ENCODE data around the gene MACROD2. TPM values are rescaled to one million over a fixed set of nuclear protein-coding genes. Genes with fewer than 3 reads are reported as not detected.

The MACROD2 gene
- total RNA-seq, 1 experiment from 2014 or later = 1.4 TPM

DNA sequence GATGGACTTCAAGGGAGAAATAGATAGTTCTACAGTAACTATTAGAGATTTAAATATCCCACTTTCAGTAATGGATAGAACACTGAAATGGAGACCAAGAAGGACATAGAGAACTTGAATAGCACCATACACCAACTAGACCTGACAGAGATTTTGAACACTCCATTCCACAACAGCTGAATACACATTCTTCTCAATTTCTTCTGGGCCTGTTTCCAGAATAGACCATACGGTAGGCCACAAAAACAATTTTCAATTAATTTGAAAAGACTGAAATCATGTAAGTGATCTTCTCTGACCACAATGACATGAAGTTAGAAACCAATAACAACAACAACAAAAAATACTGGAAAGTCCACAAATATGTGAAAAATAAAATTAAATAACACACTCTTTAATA is 1321.2 kb downstream of the MACROD2 start:
- CTCF ChIA-PET = no interaction called here
- Histone ChIP-seq H3K36me3 (ENCODE audit: insufficient read depth, low read length, poor library complexity, severe bottlenecking) (no peaks in the 10 kb centered on the region), H3K27ac (ENCODE audit: low read depth, low read length, poor library complexity, severe bottlenecking) (no peak overlapping the region), H3K4me1 (ENCODE audit: insufficient read depth, low read length, poor library complexity, severe bottlenecking) (no peaks in the 10 kb centered on the region), H3K9me3 (ENCODE audit: low read depth, low read length, poor library complexity, severe bottlenecking) (peaks cover 11% of the 10 kb centered on the region), H3K4me3 (ENCODE audit: low read depth, low read length, poor library complexity, severe bottlenecking) (no peak overlapping the region), H3K27me3 (replicated peaks; ENCODE audit: insufficient read depth, low read depth, low read length, poor library complexity) (no peaks in the 10 kb centered on the region)
- intact Hi-C loops (cut with micrococcal nuclease; ENCODE audit: unreplicated experiment) = no loop called here
- TF ChIP-seq, protein P1, sequence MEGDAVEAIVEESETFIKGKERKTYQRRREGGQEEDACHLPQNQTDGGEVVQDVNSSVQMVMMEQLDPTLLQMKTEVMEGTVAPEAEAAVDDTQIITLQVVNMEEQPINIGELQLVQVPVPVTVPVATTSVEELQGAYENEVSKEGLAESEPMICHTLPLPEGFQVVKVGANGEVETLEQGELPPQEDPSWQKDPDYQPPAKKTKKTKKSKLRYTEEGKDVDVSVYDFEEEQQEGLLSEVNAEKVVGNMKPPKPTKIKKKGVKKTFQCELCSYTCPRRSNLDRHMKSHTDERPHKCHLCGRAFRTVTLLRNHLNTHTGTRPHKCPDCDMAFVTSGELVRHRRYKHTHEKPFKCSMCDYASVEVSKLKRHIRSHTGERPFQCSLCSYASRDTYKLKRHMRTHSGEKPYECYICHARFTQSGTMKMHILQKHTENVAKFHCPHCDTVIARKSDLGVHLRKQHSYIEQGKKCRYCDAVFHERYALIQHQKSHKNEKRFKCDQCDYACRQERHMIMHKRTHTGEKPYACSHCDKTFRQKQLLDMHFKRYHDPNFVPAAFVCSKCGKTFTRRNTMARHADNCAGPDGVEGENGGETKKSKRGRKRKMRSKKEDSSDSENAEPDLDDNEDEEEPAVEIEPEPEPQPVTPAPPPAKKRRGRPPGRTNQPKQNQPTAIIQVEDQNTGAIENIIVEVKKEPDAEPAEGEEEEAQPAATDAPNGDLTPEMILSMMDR (conservative IDR thresholded peaks at IDR 0.05; ENCODE audit: low read depth, low read length) = no peak
- no peak for TF ChIP-seq EZH2 (IDR thresholded peaks at IDR 0.05; ENCODE audit: borderline replicate concordance, low read depth, low read length, poor library complexity, severe bottlenecking)
- POLR2A ChIA-PET (ENCODE audit: low non-redundant PET) = no interaction called here
- no peak for DNase-seq (ENCODE audit: low spot score)
- BruUV-seq (replicated peaks) = no TSS peak

DNA sequence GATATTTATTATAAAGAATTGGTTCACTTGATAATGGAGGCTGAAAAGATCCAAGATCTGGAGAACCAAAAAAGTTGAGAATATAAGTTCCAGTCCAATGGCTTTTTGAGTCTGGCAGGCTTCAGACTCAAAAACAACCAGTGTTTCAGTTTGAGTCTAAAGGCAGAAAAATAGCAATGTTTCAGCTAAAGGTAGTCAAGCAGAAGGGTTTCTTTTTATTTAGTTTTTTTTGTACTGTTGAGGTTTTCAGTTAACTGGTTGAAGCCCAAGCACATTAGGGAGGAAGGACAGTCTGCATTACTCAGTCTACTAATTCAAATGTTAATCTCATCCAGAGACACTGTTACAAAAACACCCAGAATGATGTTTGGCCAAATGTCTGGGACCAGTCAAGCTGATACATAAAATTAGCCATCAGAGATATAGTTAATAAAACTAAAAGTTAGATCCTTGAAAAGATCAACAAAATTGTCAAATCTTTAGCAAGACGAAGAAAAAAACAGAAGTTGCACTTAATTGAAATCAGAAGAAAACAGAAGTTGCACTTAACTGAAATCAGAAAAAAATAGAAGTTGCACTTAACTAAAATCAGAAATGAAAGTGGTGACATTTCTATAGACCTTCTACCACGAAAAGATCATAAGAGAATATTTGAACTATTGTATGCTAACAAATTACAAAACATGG is 1322.4 kb downstream of the MACROD2 start:
- no peak for DNase-seq (ENCODE audit: low spot score)
- no peaks in the 10 kb centered on the region for H3K27me3 ChIP-seq (replicated peaks; ENCODE audit: insufficient read depth, low read depth, low read length, poor library complexity)
- TF ChIP-seq EZH2 (IDR thresholded peaks at IDR 0.05; ENCODE audit: borderline replicate concordance, low read depth, low read length, poor library complexity, severe bottlenecking) = no peak
- TF ChIP-seq, protein P1 (conservative IDR thresholded peaks at IDR 0.05; ENCODE audit: low read depth, low read length) = no peak
- BruUV-seq (replicated peaks) = no TSS peak
- ChIA-PET CTCF (no interaction called here), POLR2A (ENCODE audit: low non-redundant PET) (no interaction called here)
- no peak overlapping the region for H3K27ac ChIP-seq (ENCODE audit: low read depth, low read length, poor library complexity, severe bottlenecking)
- intact Hi-C loops (cut with micrococcal nuclease; ENCODE audit: unreplicated experiment) = no loop called here
- no peaks in the 10 kb centered on the region for H3K36me3 ChIP-seq (ENCODE audit: insufficient read depth, low read length, poor library complexity, severe bottlenecking)
- no peak overlapping the region for H3K4me3 ChIP-seq (ENCODE audit: low read depth, low read length, poor library complexity, severe bottlenecking)
- H3K9me3 ChIP-seq (ENCODE audit: low read depth, low read length, poor library complexity, severe bottlenecking) = peaks cover 11% of the 10 kb centered on the region
- H3K4me1 ChIP-seq (ENCODE audit: insufficient read depth, low read length, poor library complexity, severe bottlenecking) = no peaks in the 10 kb centered on the region

- H3K27me3 ChIP-seq (replicated peaks; ENCODE audit: insufficient read depth, low read depth, low read length, poor library complexity) = no peaks in the 10 kb centered on the region
- no TSS peak for BruUV-seq (replicated peaks)
- TF ChIP-seq, protein P1 (conservative IDR thresholded peaks at IDR 0.05; ENCODE audit: low read depth, low read length) = no peak
- no peak for TF ChIP-seq EZH2 (IDR thresholded peaks at IDR 0.05; ENCODE audit: borderline replicate concordance, low read depth, low read length, poor library complexity, severe bottlenecking)
- H3K4me1 ChIP-seq (ENCODE audit: insufficient read depth, low read length, poor library complexity, severe bottlenecking) = no peaks in the 10 kb centered on the region
- no peak for DNase-seq (ENCODE audit: low spot score)
- H3K4me3 ChIP-seq (ENCODE audit: low read depth, low read length, poor library complexity, severe bottlenecking) = no peak overlapping the region
- H3K27ac ChIP-seq (ENCODE audit: low read depth, low read length, poor library complexity, severe bottlenecking) = no peak overlapping the region
- no peaks in the 10 kb centered on the region for H3K36me3 ChIP-seq (ENCODE audit: insufficient read depth, low read length, poor library complexity, severe bottlenecking)
- POLR2A ChIA-PET (ENCODE audit: low non-redundant PET) = no interaction called here
- intact Hi-C loops (cut with micrococcal nuclease; ENCODE audit: unreplicated experiment) = no loop called here
- CTCF ChIA-PET = no interaction called here
- peaks cover 11% of the 10 kb centered on the region for H3K9me3 ChIP-seq (ENCODE audit: low read depth, low read length, poor library complexity, severe bottlenecking)
Measured at GRCh38 chr20:15318682-15319081, 1323.4 kb downstream of the MACROD2 start.
